Progenitor cell of endocrine pancreas (in vitro differentiated cells): Measurements from ENCODE around the gene ENTREP1. TPM values are rescaled to one million over a fixed set of nuclear protein-coding genes. Genes with fewer than 3 reads are reported as not detected.
"Not testable (repeated sequence)": the region's sequence is repeated elsewhere in the genome, so short reads cannot be mapped to it uniquely, and the experiment has no call there.

Experiments
- DNase-seq: peaks from one replicate; pipeline ENCODE4 v3.0.0; 2021; ENCODE audit warnings: low spot score; ENCODE audit not compliant: unreplicated experiment
- H3K27ac Mint-ChIP-seq: 2 replicates; pipeline ENCODE4 v1.8.0; 2021; ENCODE audit warnings: mild to moderate bottlenecking, moderate library complexity, mixed read lengths
- H3K27me3 Mint-ChIP-seq: 2 replicates; pipeline ENCODE4 v1.8.0; 2021; ENCODE audit warnings: mixed read lengths
- H3K36me3 Mint-ChIP-seq: 2 replicates; pipeline ENCODE4 v1.8.0; 2022; ENCODE audit warnings: mixed read lengths; ENCODE audit not compliant: insufficient read depth
- H3K4me1 Mint-ChIP-seq: 2 replicates; pipeline ENCODE4 v1.8.0; 2021; ENCODE audit warnings: low read depth, mixed read lengths
- H3K4me3 Mint-ChIP-seq: 2 replicates; pipeline ENCODE4 v1.8.0; 2021; ENCODE audit warnings: low read depth, mild to moderate bottlenecking, moderate library complexity, mixed read lengths
- H3K9me3 Mint-ChIP-seq: 2 replicates; pipeline ENCODE4 v1.8.0; 2021; ENCODE audit warnings: low read depth, mixed read lengths
- total RNA-seq: library from RNA; stranded (reverse); gene quantifications from 2 replicates; pipeline ENCODE4 v1.2.1, GENCODE V29; 2021
- TF ChIP-seq, protein P1 (sequence below): fragments of 200-600 bp; sonication (generic); IDR thresholded peaks from one replicate; pipeline ENCODE4 v1.5.0; 2021; ENCODE audit warnings: antibody characterized with exemption, mild to moderate bottlenecking; ENCODE audit not compliant: unreplicated experiment

ENTREP1 gene
- total RNA-seq, 1 donor from 2014 or later, result 3.6 TPM

DNA sequence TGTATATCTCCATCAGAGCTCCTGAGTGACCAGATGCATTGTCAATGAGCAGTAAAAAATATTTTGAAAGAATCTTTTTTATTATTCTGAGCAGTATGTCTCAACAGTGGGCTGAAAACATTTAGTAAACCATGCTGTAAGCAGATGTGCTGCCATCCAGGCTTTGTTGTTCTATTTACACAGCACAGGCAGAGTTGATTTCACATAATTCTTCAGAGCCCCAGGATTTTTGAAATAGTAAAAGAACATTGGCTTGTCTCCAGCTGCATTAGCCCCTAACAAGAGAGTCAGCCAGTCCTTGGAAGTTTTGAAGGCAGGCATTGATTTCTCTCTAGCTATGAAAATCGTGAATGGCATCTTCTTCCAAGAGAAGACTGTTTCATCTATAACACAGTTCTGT is 25.2 kb upstream of the ENTREP1 start:
- Mint-ChIP-seq H3K36me3 (no peaks in the 10 kb centered on the region), H3K4me1 (peaks cover 5% of the 10 kb centered on the region), H3K27me3 (peaks cover 25% of the 10 kb centered on the region), H3K9me3 (no peaks in the 10 kb centered on the region), H3K4me3 (no peak overlapping the region), H3K27ac (no peak overlapping the region)
- TF ChIP-seq, protein P1, sequence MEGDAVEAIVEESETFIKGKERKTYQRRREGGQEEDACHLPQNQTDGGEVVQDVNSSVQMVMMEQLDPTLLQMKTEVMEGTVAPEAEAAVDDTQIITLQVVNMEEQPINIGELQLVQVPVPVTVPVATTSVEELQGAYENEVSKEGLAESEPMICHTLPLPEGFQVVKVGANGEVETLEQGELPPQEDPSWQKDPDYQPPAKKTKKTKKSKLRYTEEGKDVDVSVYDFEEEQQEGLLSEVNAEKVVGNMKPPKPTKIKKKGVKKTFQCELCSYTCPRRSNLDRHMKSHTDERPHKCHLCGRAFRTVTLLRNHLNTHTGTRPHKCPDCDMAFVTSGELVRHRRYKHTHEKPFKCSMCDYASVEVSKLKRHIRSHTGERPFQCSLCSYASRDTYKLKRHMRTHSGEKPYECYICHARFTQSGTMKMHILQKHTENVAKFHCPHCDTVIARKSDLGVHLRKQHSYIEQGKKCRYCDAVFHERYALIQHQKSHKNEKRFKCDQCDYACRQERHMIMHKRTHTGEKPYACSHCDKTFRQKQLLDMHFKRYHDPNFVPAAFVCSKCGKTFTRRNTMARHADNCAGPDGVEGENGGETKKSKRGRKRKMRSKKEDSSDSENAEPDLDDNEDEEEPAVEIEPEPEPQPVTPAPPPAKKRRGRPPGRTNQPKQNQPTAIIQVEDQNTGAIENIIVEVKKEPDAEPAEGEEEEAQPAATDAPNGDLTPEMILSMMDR, result no peak
- DNase-seq, result no peak

DNA sequence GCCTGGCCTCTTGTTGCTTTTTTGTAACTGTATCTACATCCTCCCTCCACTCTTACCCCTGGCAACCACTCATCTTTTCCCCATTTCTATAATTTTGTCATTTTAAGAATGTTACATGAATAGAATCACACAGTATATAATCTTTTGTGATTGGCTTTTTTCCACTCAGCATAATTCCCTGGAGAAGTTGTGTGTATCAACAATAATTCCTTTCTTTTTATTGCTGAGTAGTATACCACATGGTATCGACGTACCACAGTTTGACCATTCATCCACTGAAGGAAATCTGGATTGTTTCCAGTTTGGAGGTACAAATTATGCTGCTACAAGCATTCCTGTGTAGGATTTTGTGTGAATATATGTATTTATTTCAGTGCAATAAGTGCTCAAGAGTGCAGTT is 21.7 kb upstream of the ENTREP1 start:
- no peaks in the 10 kb centered on the region for H3K4me1 Mint-ChIP-seq
- H3K27me3 Mint-ChIP-seq, result peaks cover 9% of the 10 kb centered on the region
- DNase-seq, result no peak
- H3K36me3 Mint-ChIP-seq, result no peaks in the 10 kb centered on the region
- H3K9me3 Mint-ChIP-seq, result no peaks in the 10 kb centered on the region
- no peak overlapping the region for H3K4me3 Mint-ChIP-seq
- TF ChIP-seq, protein P1, result no peak
- no peak overlapping the region for H3K27ac Mint-ChIP-seq

- H3K27me3 Mint-ChIP-seq, H3K4me3 Mint-ChIP-seq, H3K4me1 Mint-ChIP-seq, H3K36me3 Mint-ChIP-seq, DNase-seq, H3K27ac Mint-ChIP-seq, H3K9me3 Mint-ChIP-seq: not testable (repeated sequence)
Observed at GRCh38 chr9:69306895-69307445, 18.0 kb upstream of the ENTREP1 start.

GRCh38 chr9:69307446-69308205 is 17.4 kb upstream of the ENTREP1 start:
- Mint-ChIP-seq H3K4me3 (no peak overlapping the region), H3K27ac (no peak overlapping the region), H3K4me1 (no peaks in the 10 kb centered on the region), H3K27me3 (no peaks in the 10 kb centered on the region), H3K9me3 (peaks cover 6% of the 10 kb centered on the region), H3K36me3 (peaks cover 2% of the 10 kb centered on the region)
- TF ChIP-seq, protein P1, result no peak
- DNase-seq, result no peak

DNA sequence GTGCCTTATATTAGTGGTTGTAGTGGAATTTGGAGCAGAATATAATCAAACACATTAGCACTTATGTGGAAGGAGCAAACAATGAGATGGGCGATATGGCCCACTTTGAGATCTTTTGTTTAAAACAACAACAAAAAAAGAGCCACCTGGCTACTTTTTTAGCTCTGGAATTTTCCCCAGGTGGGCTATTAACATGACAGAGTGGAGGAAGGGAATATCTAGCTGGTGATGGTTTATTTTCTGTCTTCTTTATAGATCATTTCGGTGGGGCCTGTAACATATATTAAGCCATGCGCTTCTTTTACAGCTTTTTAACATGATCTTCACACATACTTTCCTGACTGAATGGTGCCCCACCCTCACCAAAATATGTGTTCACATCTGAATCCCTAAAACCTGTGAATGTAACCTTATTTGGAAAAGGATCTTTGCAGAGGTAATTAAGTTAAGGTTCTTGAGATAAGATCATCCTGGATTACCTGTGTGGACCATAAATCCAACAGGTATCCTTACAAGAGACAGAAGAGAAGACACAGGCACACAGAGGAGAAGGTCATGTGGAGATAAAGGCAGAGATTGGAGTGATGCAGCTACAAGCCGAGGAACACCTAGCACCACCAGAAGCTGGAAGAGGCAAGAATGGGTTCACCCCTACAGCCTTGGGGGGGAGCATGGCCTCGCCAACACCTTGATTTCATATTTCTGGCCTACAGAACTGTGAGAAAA is 16.6 kb upstream of the ENTREP1 start:
- DNase-seq, result no peak
- TF ChIP-seq, protein P1, result no peak
- Mint-ChIP-seq H3K36me3 (peaks cover 2% of the 10 kb centered on the region), H3K4me1 (no peaks in the 10 kb centered on the region), H3K9me3 (peaks cover 7% of the 10 kb centered on the region), H3K4me3 (no peak overlapping the region), H3K27me3 (no peaks in the 10 kb centered on the region), H3K27ac (no peak overlapping the region)
